Adipose tissue (tissue), 3 donors: ENCODE results near the gene SORBS1. TPM values are rescaled to one million over a fixed set of nuclear protein-coding genes. Genes with fewer than 3 reads are reported as not detected.
"Not testable (repeated sequence)": the region's sequence is repeated elsewhere in the genome, so short reads cannot be mapped to it uniquely, and the experiment has no call there.

Experiments
- H3K27ac ChIP-seq: one replicate; pipeline ENCODE4 v1.5.1; 2013; ENCODE audit warnings: low read depth, low read length
- WGBS, 3 donors: extraction: QIAGEN DNeasy Blood & Tissue Kit; methylation state at CpG; one replicate each; pipeline ENCODE4 v1.1.7; 2013; 5-methylcytosine and 5-hydroxymethylcytosine counted together
- polyA plus RNA-seq, 3 donors: library from polyadenylated mRNA; stranded (reverse); fragments of 200-250 nt; gene quantifications; one replicate each; pipeline ENCODE4 v1.2.3, GENCODE V29; 2013
- donor health status: healthy with polysubstance abuse.
- donor health status: Bipolar disorder and iron deficiency.
- donor health status: healthy.

SORBS1 gene
- polyA plus RNA-seq, 3 donors, result 25.4 to 508 (median 85.4) TPM

- H3K27ac ChIP-seq, result no peak overlapping the region
- WGBS, 3 donors, result 70 to 79% (median 72%) methylated on average over 7 of the region's 7 CpGs
These were observed 205.9 kb downstream of the SORBS1 start for GRCh38 chr10:95355301-95355700.

- H3K27ac ChIP-seq, result no peak overlapping the region
These were observed 207.1 kb downstream of the SORBS1 start for GRCh38 chr10:95354110-95354509.

GRCh38 chr10:95353123-95353522 is 208.0 kb downstream of the SORBS1 start:
- H3K27ac ChIP-seq, result no peak overlapping the region

- WGBS, 3 donors, result 91 to 94% (median 94%) methylated on average over 2 of the region's 2 CpGs
- H3K27ac ChIP-seq, result no peak overlapping the region
These were observed 208.5 kb downstream of the SORBS1 start for GRCh38 chr10:95352684-95353083.

- H3K27ac ChIP-seq, result no peak overlapping the region
- 31 to 62% (median 52%) methylated on average over 2 of the region's 2 CpGs for WGBS, 3 donors
These were observed 210.3 kb downstream of the SORBS1 start for GRCh38 chr10:95350830-95351228.

- WGBS, 3 donors, result 38 to 44% (median 39%) methylated on average over 6 of the region's 6 CpGs
- H3K27ac ChIP-seq, result no peak overlapping the region
These were observed 210.8 kb downstream of the SORBS1 start for GRCh38 chr10:95350219-95350829.

GRCh38 chr10:95347402-95347766 is 213.8 kb downstream of the SORBS1 start:
- WGBS, 3 donors, result 94 to 95% (median 94%) methylated on average over 7 of the region's 7 CpGs
- H3K27ac ChIP-seq, result not testable (repeated sequence)

- 59 to 81% (median 75%) methylated on average over 2 of the region's 2 CpGs for WGBS, 3 donors
- H3K27ac ChIP-seq, result no peak overlapping the region
These were observed 214.3 kb downstream of the SORBS1 start for GRCh38 chr10:95346715-95347401.

- WGBS, 3 donors, result 86 to 95% (median 88%) methylated on average over 6 of the region's 6 CpGs
- H3K27ac ChIP-seq, result no peak overlapping the region
These were observed 217.6 kb downstream of the SORBS1 start for GRCh38 chr10:95343573-95343972.

- 61 to 85% (median 68%) methylated on average over 3 of the region's 3 CpGs for WGBS, 3 donors
- H3K27ac ChIP-seq, result no peak overlapping the region
These were observed 219.4 kb downstream of the SORBS1 start for GRCh38 chr10:95341716-95342130.

GRCh38 chr10:95339863-95340262 is 221.3 kb downstream of the SORBS1 start:
- WGBS, 3 donors, result 97 to 100% (median 97%) methylated on average over 1 of the region's 1 CpG
- H3K27ac ChIP-seq, result no peak overlapping the region

- no peak overlapping the region for H3K27ac ChIP-seq
- 86 to 88% (median 88%) methylated on average over 10 of the region's 10 CpGs for WGBS, 3 donors
These were observed 223.6 kb downstream of the SORBS1 start for GRCh38 chr10:95337423-95338160.

- H3K27ac ChIP-seq, result no peak overlapping the region
- WGBS, 3 donors, result 92 to 96% (median 95%) methylated on average over 9 of the region's 9 CpGs
These were observed 224.5 kb downstream of the SORBS1 start for GRCh38 chr10:95336702-95337101.

GRCh38 chr10:95335933-95336699 is 225.1 kb downstream of the SORBS1 start:
- no peak overlapping the region for H3K27ac ChIP-seq

GRCh38 chr10:95334805-95335144 is 226.4 kb downstream of the SORBS1 start:
- no peak overlapping the region for H3K27ac ChIP-seq
- WGBS, 3 donors, result 72 to 85% (median 80%) methylated on average over 3 of the region's 3 CpGs

More at GRCh38 chr10:95335933-95336699, 225.1 kb downstream of the SORBS1 start:
- WGBS, 3 donors, result 93 to 97% (median 94%) methylated on average over 19 of the region's 19 CpGs

- H3K27ac ChIP-seq, result no peak overlapping the region
- WGBS, 3 donors, result 51 to 74% (median 52%) methylated on average over 12 of the region's 12 CpGs
These were observed 227.0 kb downstream of the SORBS1 start for GRCh38 chr10:95333997-95334804.

GRCh38 chr10:95332666-95333249 is 228.4 kb downstream of the SORBS1 start:
- 92 to 99% (median 97%) methylated on average over 4 of the region's 4 CpGs for WGBS, 3 donors
- H3K27ac ChIP-seq, result no peak overlapping the region

- 88 to 91% (median 89%) methylated on average over 3 of the region's 3 CpGs for WGBS, 3 donors
- H3K27ac ChIP-seq, result no peak overlapping the region
These were observed 229.5 kb downstream of the SORBS1 start for GRCh38 chr10:95331596-95332130.
